HG03457 (cell line): ENCODE measurements around the gene PYGO1.

Source experiments
- ATAC-seq: cut with Tn5 transposase; IDR thresholded peaks from one replicate; pipeline ENCODE4 v1.9.1; 2021; ENCODE audit warnings: moderate number of reproducible peaks; ENCODE audit not compliant: unreplicated experiment

PYGO1 gene

GRCh38 chr15:55573224-55573623 lies 14.9 kb downstream of the PYGO1 start:
- ATAC-seq, result no peak

- no peak for ATAC-seq
Measured at GRCh38 chr15:55564347-55565145, 23.6 kb downstream of the PYGO1 start.

- ATAC-seq, result no peak
Measured at GRCh38 chr15:55562601-55563000, 25.5 kb downstream of the PYGO1 start.

- ATAC-seq, result no peak
Measured at GRCh38 chr15:55555089-55555488, 33.1 kb downstream of the PYGO1 start.

GRCh38 chr15:55552926-55553325 lies 35.2 kb downstream of the PYGO1 start:
- ATAC-seq, result no peak

- no peak for ATAC-seq
Measured at GRCh38 chr15:55552451-55552850, 35.7 kb downstream of the PYGO1 start.

GRCh38 chr15:55549305-55549704 lies 38.8 kb downstream of the PYGO1 start:
- no peak for ATAC-seq

GRCh38 chr15:55546718-55547117 lies 41.4 kb downstream of the PYGO1 start:
- no peak for ATAC-seq

- ATAC-seq, result no peak
Measured at GRCh38 chr15:55535436-55535835, 52.7 kb downstream of the PYGO1 start.

- ATAC-seq, result no peak
Measured at GRCh38 chr15:55532944-55533343, 55.2 kb downstream of the PYGO1 start.

- no peak for ATAC-seq
Measured at GRCh38 chr15:55530861-55531313, 57.3 kb downstream of the PYGO1 start.

- ATAC-seq, result no peak
Measured at GRCh38 chr15:55528812-55529211, 59.3 kb downstream of the PYGO1 start.

GRCh38 chr15:55527150-55527549 lies 61.0 kb downstream of the PYGO1 start:
- ATAC-seq, result no peak

- ATAC-seq, result peak; percentile 72
Measured at GRCh38 chr15:55526559-55527036, 61.5 kb downstream of the PYGO1 start.

- no peak for ATAC-seq
Measured at GRCh38 chr15:55522742-55523450, 65.2 kb downstream of the PYGO1 start.

- ATAC-seq, result no peak
Measured at GRCh38 chr15:55518641-55519040, 69.5 kb downstream of the PYGO1 start.

GRCh38 chr15:55518009-55518408 lies 70.1 kb downstream of the PYGO1 start:
- ATAC-seq, result no peak

GRCh38 chr15:55515991-55516776 lies 72.0 kb downstream of the PYGO1 start:
- ATAC-seq, result no peak

- no peak for ATAC-seq
Measured at GRCh38 chr15:55515491-55515890, 72.7 kb downstream of the PYGO1 start.

- ATAC-seq, result no peak
Measured at GRCh38 chr15:55514414-55514850, 73.7 kb downstream of the PYGO1 start.
